HG03039 (cell line): ENCODE data around the gene TNC.
"Not testable (repeated sequence)": the region's sequence is repeated elsewhere in the genome, so short reads cannot be mapped to it uniquely, and the experiment has no call there.

Experiments used
- ATAC-seq: cut with Tn5 transposase; IDR thresholded peaks from one replicate; pipeline ENCODE4 v1.9.1; 2021; ENCODE audit warnings: mild to moderate bottlenecking, moderate library complexity; ENCODE audit not compliant: unreplicated experiment

Gene TNC

DNA sequence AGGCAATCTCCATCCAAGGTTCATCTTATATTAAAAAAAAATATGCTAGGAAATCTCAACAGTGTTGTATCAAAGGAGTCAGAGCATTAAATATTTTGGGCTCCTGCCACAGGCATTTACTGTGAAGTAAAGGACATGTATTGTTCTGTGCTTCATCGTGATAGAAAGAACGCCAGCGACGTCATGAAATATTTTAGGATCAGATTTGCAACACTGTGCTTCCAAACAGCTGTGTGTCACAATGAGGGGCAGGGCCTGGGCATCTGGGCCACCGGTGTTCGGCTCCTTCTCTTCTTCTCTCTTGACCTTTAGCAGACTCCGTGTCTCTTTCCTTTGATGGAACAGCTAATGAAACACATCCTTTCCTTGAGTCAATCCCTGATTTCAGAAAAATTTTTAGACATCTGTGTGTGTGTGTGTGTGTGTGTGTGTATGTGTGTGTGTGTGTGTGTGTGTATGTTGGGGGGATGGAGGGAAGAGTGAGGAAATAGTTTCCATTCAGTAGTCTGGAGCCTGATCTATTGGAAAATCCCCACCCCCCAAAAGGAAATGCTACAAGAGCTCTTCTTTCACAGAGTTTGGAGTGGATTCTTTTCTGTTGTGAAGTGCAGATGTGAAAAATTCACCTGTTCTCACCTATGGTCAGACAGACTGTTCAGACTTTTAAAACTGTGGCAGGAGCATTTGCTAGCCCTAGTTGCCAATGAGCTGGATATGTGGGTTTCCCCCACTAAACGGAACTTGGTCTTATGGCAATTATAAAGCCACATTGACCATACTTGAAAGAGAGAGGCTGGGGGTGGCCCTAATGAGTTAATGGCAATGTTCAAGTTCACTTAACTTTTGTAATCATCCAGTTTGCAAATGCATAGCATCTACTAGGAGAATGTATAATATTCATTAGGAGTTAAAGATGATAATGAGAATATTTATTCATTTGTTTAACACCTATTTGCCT lies 18.1 kb upstream of the TNC start:
- no peak for ATAC-seq

DNA sequence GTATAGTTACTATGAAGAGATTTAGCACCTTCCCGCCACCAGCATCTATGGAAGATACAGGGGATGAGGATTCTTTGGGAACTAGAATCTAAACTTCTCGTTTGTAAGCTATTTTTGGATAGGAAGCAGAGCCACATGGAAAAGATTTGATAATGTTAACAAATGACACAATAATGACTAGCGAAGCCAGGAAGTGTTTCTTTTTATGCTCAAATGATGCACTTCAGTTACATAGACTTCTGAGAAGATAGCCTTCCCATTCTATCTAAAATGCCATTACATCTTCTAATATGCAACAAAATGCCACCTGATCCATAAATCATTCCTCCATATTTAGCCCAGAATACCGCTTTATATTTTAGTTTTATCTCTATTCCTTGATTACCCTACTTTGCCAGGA lies 17.0 kb upstream of the TNC start:
- ATAC-seq = no peak

DNA sequence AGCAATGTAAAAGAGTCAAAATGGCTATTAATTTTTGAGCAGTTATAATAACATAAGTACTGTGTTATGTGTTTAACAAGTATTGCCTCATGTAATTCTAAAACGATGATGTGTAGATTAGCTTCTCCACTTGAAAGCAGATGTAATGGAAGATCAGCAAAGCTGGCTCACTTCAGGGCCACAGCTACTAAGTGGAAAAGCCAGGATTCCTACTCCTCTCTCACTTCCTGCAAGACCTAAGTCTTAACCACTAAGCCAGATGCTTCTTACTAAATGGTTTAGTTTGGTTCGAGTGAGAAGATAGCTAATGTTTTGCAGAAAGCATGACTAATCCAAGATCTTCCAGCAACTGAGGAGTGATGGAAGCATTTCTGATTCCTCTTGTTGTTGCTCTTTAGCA lies 15.7 kb upstream of the TNC start:
- no peak for ATAC-seq

- no peak for ATAC-seq
These were observed 14.7 kb upstream of the TNC start for GRCh38 chr9:115132648-115133047.

DNA sequence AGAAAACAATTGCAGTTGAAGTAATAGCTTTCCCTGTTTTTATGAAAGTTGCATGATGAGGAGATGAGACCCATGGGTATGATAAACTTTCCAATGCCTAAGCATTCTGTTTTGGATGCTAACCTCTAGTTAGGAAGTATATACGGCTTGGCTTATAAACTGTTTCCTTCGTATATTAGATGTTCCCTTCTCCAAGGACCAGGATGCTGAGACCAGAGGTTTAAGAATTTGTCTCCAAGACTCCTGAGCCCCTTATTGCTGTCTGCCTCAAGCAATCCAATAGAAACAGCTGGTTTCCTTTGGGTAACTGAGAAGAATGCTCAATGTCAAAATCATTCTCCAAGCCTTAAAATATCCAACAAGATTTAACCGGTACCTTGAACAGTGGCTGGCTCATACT lies 12.2 kb upstream of the TNC start:
- ATAC-seq = no peak

DNA sequence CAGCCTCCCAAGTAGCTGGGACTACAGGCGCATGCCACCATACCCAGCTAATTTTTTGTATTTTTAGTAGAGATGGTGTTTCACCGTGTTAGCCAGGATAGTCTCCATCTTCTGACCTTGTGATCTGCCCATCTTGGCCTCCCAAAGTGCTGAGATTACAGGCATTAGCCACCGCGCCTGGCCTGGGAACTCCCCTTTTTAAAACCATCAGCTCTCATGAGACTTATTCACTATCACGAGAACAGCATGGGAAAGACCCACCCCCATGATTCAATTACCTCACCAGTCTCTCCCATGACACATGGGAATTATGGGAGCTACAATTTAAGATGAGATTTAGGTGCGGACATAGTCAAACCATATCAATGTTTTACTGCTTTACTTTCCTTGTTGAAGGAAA lies 10.8 kb upstream of the TNC start:
- not testable (repeated sequence) for ATAC-seq

GRCh38 chr9:115127191-115127817 lies 9.3 kb upstream of the TNC start:
- ATAC-seq = no peak

GRCh38 chr9:115126404-115126803 lies 8.4 kb upstream of the TNC start:
- no peak for ATAC-seq

DNA sequence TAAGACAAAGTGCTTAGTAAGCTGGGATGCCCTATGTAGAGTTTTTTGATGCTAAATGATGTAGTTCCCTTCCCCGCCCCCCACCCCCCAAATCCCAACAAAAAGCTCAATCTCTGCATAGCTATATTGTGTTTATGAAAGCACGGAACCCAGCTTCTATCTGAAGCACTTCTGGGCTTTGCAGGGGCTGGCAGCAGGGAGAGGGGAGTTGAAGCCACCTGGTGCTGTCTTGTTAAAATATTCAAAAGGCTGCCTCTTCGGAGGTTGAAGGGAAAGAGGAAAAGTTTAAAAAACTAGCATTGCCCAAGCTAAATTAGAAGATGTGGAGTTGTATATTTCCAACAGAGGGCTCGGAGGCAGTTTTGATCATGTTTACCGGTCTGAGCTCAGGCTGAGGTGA lies 5.0 kb upstream of the TNC start:
- ATAC-seq = no peak

DNA sequence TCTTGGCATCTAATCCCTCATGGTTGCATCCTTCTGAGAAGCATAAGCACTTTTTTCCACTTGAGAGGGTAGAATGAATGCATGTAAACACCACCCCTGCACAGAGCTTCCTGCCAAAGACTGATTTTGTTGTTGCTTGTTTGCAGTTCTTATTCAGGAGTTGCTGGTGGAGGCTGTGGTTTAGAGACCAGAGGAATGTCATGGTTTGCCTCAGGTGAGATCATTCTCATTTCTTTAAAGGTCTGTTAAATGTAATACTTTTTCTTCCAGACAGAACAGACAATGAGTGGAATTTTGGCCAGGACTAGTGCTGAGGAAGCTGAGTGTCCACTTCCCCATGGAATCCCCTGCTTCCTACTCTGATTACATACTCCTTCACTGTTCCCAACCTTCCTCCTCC lies 3.2 kb upstream of the TNC start:
- no peak for ATAC-seq

- no peak for ATAC-seq
These were observed 892 bp upstream of the TNC start for GRCh38 chr9:115118879-115119218.

DNA sequence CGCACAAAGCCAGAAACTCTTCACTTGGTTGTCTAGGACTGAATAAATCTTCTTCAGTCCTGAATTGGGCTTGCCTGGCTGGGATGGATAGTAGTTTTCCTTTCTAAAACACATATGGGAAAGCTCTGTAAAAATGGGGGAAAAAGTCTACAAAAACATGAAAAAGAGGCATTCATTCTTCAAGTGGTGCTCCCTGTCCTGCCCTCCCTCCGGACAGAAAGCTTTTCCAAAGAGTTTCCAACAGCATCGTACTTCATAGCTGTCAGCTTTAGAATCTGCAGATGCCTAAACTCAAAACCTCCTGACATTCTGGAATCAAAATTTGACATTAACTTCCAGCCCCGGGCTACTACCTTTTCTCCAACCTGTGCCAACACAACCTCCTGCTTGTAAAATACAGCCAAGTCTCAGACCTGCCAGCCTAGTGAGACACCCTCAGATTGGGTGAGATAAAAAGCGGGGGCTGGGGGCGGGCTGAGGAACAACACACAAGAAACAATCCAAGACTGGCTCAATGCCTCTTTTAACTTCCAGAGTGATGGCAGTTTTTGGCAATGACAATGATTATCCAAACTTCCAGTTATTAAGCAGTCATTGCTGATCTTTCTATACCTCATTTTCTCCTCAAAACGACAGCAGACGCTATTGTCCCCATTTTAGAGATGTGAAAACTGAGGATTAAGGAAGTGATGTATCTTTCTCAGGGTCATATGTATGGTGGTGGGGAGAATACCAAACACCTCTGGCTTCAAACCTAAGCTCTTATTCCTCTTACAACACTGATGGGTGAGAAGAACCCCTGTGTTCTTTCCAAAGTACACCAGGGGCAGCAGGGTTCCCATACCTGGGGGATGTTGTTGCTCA lies 1.3 kb downstream of the TNC start:
- no peak for ATAC-seq

- ATAC-seq = no peak
These were observed 2.0 kb downstream of the TNC start for GRCh38 chr9:115115924-115116323.

GRCh38 chr9:115115117-115115880 lies 2.7 kb downstream of the TNC start:
- ATAC-seq = no peak

- ATAC-seq = no peak
These were observed 3.4 kb downstream of the TNC start for GRCh38 chr9:115114546-115114945.

DNA sequence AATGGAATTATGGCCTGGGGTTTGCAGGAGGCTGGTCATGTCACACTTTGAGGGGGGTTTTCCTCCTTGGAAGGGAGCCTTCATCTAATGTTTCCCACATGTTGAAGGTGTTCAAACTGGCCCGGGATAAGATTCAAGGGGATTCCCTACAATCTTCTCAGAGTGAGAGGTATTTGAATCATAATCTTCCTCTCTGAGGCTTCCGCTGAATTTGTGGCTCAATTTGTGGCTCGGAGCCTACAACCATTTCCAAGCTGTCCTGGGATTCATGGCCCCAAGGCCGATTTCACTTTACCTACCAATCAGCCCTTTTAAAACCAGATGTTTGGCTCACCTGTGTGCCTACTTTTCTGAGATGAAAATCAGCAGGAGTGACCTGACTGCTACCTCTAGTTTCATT lies 3.9 kb downstream of the TNC start:
- ATAC-seq = no peak

DNA sequence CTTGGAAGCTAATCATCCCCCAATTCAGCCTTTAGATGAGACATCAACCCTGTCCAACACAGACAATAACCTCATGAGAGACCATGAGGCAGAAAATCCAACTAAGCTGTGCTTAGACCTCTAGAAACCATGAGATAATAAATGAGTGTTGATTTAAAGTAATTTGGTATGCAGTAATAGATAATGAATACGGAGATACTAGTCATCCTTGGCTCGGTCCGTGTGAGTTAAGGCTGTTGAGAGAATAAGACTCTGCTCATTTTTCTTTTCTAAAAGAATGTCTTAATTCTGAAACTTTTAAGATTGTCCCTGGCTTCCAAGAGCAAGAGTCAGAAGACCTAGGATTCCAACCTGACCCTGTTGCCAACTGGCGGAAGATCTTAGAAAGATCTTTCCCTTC lies 6.1 kb downstream of the TNC start:
- ATAC-seq = no peak

- ATAC-seq = no peak
These were observed 8.5 kb downstream of the TNC start for GRCh38 chr9:115109486-115109885.

GRCh38 chr9:115107701-115108100 lies 10.3 kb downstream of the TNC start:
- no peak for ATAC-seq

- ATAC-seq = no peak
These were observed 11.3 kb downstream of the TNC start for GRCh38 chr9:115106642-115107041.

- ATAC-seq = no peak
These were observed 12.0 kb downstream of the TNC start for GRCh38 chr9:115106001-115106400.
